Urinary bladder (tissue), 4 donors: ENCODE results near the gene PLSCR4. TPM values are rescaled to one million over a fixed set of nuclear protein-coding genes. Genes with fewer than 3 reads are reported as not detected.
A peak's percentile ranks its signal among the peaks of the same experiment; 100 is the strongest.
"Not testable (repeated sequence)": the region's sequence is repeated elsewhere in the genome, so short reads cannot be mapped to it uniquely, and the experiment has no call there.

Experiments
- DNase-seq: peaks from one replicate; pipeline ENCODE4 v3.0.0-alpha.2; 2015; ENCODE audit errors: extremely low spot score
- H3K27ac ChIP-seq: one replicate; pipeline ENCODE4 v1.5.1; 2013; ENCODE audit warnings: low read depth, mild to moderate bottlenecking, moderate library complexity
- H3K36me3 ChIP-seq: one replicate; pipeline ENCODE4 v1.6.1; 2013; ENCODE audit warnings: mild to moderate bottlenecking, moderate library complexity; ENCODE audit not compliant: insufficient read depth
- H3K4me1 ChIP-seq: one replicate; pipeline ENCODE4 v1.6.1; 2013; ENCODE audit warnings: mild to moderate bottlenecking, moderate library complexity; ENCODE audit not compliant: insufficient read depth
- H3K4me3 ChIP-seq: one replicate; pipeline ENCODE4 v1.5.1; 2013; ENCODE audit warnings: low read depth, low read length
- WGBS: extraction: QIAGEN DNeasy Blood & Tissue Kit; methylation state at CpG from one replicate; pipeline ENCODE4 v1.1.7; 2013; 5-methylcytosine and 5-hydroxymethylcytosine counted together
- polyA plus RNA-seq: library from polyadenylated mRNA; stranded (reverse); fragments of 200-250 nt; gene quantifications from one replicate; pipeline ENCODE4 v1.2.3, GENCODE V29; 2013
- total RNA-seq: library from RNA; depleted of rRNA; stranded (reverse); fragments of >200 nt; gene quantifications from one replicate; pipeline ENCODE4 v1.2.3, GENCODE V29; 2014
- donor health status: healthy with polysubstance abuse.
- donor health status: healthy.

The PLSCR4 gene
- total and polyA plus RNA-seq, 2 donors, result 45.2 to 94.3 TPM

DNA sequence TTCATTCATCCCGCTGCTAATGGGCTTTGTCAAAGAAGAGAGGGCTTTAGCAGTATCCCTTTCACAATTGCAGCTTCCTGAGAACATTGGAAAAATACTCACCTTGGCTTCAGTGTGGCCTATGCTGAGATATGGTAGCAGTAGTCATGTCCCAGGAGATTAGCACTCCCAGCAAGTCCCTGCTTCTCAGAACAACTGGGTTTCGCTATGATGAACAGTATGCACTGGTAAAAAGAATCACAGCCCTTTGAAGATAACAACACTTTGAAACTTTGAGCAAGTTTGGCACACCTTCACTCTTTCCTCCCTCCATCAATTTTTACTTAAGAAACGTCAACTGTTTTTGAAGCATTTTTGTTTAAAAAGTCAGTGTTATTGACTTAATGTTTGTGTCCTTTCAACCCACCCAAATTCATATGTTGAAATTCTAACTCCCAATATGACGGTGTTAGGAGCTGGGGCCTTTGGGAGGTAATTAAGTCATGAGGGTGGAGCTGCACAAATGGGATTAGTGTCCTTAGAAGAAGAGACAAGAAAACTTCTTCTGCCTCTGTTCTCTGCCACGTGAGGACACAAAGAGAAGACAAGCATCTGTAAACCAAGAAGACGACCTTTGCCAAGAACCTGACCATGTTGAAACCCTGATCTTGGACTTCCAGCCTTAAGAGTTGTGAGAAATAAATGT, 17.8 kb upstream of the PLSCR4 start:
- Histone ChIP-seq H3K36me3 (no peaks in the 10 kb centered on the region), H3K27ac (no peak overlapping the region), H3K4me3 (no peak overlapping the region), H3K4me1 (no peaks in the 10 kb centered on the region)
- no peak for DNase-seq
- WGBS, result 92% methylated on average over 6 of the region's 6 CpGs

DNA sequence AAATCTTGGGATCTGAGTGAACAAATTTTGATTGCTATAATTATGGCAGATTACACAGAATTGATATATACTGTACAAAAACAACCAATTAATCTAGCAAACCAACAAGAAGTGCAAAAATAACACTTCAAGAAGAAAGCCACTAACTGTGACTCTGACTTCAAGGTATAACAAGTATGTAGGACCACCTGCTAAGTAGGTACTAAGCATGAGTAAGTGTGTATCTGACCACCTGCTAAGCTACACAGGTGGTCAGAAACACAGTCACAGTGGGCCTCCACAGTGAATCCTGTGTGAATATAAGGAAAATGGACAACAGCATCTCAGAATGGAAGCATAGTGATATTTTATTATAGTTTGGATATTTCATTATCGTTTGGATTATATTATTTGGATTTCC, 14.8 kb upstream of the PLSCR4 start:
- Histone ChIP-seq H3K27ac (no peak overlapping the region), H3K36me3 (no peaks in the 10 kb centered on the region), H3K4me3 (no peak overlapping the region), H3K4me1 (no peaks in the 10 kb centered on the region)
- WGBS, result 69% methylated on average over 1 of the region's 1 CpG
- no peak for DNase-seq

DNA sequence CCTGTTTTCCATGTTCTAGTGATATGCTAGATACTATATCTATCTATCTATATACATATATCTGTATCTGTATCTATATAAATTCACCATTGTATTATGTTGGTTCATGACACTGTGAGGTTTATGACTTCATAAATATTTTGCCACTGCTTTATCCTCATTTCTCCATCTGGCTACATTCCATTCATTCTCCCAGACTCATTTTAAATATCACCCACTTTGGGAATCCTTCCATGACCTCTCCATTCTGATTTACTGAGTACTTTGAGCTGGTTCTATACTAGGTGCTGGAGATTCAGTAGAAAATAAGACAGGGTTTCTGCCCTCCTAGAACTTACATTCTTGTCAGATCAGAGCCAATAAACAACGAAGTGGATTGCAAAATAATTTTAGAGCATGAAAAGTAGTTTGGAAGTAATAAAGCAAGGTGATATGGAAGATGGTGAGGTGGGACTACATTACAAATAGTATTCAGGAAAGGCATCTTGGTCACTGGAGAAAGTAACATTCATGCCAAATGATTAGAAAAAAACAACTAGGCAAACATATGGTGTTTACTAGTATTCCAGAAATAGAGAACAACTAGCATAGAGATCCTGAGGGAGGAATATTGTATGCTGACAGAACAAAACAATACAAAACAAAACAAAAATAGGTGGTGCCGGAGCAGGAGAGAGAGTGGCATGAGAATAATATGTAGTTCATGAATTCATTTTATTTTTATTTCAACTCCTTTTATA, 11.6 kb upstream of the PLSCR4 start:
- 81% methylated on average over 2 of the region's 2 CpGs for WGBS
- Histone ChIP-seq H3K36me3 (no peaks in the 10 kb centered on the region), H3K4me1 (no peaks in the 10 kb centered on the region), H3K27ac (no peak overlapping the region), H3K4me3 (no peak overlapping the region)
- no peak for DNase-seq

DNA sequence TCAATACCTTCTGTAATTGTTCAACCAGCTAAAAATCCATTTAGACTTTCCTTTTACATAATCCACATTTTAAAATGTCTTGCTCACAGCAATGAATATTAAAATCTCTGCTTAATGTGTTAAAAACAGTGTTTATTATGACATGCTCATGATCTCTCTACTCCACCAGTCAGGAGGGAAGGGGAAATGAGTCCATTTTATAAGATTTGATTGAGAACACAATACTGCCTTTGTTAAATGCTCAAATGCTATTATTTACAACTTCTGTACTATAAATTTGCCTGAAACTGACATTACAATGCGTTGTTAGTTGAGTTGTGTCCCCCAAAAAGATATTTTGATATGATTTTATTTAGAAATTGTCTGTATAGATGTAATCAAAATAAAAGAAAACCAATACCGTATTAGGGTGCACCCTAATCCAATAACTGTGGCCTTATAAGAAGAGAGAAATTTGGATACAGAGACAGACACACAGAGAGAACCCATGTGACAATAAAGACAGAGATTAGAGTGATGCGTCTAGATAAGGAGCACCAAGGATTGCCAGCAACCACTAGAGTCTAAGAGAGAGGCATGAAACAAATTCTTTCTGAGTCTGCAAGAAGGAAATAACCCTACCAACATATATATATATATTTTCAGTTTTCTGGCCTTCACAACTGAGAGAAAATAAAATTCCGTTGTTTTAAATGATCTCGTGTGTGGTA, 9.1 kb upstream of the PLSCR4 start:
- Histone ChIP-seq H3K4me3 (no peak overlapping the region), H3K36me3 (no peaks in the 10 kb centered on the region), H3K27ac (no peak overlapping the region), H3K4me1 (no peaks in the 10 kb centered on the region)
- DNase-seq, result no peak
- 84% methylated on average over 5 of the region's 5 CpGs for WGBS

DNA sequence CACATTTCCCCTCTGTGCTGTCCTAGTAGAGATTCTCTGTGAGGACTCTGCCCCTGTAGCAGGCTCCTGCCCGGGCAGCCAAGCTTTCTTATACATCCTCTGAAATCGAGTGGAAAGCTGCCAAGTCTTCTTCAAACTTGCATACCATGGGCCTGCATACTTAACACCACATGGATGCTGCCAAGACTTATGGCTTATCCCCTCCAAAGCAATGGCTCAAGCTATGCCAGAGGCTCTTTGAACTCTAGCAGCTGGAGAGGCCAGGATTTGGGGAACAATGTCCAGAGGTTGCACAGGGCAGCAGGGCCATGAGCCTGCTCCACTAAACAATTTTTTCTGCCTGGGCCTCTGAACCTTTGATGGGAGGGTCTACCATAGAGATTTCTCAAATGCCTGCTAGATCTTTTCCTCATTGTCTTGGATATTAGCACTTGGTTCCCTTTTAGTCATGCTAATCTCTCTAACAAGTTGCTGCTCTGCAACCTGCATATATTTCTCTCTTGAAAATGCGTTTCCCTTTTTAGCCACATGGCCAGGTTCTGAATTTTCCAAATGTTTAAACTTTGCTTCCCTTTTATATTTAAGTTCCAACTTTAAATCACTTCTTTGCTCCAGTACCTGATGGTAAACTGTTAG, 6.1 kb upstream of the PLSCR4 start:
- Histone ChIP-seq H3K4me3 (no peak overlapping the region), H3K27ac (no peak overlapping the region), H3K36me3 (no peaks in the 10 kb centered on the region), H3K4me1 (no peaks in the 10 kb centered on the region)
- whole genome bisulfite sequencing, result 58% methylated on average over 3 of the region's 3 CpGs
- no peak for DNase-seq

DNA sequence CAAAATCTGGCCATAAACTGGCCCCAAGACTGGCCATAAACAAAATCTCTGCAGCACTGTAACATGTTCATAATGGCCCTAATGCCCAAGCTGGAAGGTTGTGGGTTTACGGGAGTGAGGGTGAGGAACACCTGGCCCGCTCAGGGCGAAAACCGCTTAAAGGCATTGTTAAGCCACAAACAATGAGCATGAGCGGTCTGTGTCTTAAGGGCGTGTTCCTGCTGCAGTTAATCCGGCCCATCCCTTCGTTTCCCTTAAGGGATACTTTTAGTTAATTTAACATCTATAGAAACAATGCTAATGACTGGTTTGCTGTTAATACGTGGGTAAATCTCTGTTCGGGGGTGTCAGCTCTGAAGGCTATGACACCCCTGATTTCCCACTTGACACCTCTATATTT, 1.5 kb upstream of the PLSCR4 start:
- not testable (repeated sequence) for H3K27ac ChIP-seq, H3K4me3 ChIP-seq, H3K36me3 ChIP-seq, DNase-seq, H3K4me1 ChIP-seq
- WGBS, result 86% methylated on average over 10 of the region's 10 CpGs

DNA sequence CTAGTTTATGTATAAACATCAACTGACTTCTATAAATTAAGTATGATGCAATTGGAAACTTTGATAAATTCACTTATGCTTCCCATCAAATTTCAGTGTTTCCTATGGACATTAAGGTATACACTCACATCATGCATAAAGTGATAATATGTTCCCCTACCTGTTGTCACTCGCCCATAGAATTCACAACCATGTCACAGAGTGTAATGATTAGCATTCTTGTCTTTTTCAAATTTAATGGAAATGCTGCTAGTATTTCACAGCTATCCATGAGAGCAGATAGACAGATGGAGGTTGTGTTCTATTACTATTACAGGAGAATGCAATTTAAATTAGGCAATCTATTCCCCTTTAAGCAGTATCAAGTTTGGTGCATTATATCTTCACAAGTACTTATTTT, 984 bp downstream of the PLSCR4 start:
- Histone ChIP-seq H3K36me3 (no peaks in the 10 kb centered on the region), H3K4me3 (peak overlapping the region; percentile 82), H3K4me1 (no peaks in the 10 kb centered on the region), H3K27ac (no peak overlapping the region)
- no peak for DNase-seq
- WGBS, result 61% methylated on average over 1 of the region's 1 CpG

DNA sequence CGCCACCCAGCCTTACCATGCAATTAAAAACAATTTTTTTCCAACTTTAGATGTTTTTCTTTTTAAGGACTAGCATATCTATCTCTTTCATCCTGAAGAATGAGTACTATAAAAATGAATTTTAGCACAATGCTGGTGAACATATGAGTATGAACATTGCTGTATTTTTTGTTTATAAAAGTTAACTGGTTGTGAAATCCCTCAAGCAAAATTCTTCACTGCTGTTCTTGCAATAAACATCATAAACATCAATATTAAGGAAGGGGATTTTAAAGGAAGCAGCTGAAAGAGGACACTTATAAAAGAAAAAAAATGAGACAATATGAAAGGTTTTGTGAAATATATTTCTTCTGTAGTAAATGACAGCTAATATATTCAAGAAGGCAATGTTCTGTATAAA, 3.0 kb downstream of the PLSCR4 start:
- DNase-seq, result no peak
- no peaks in the 10 kb centered on the region for H3K4me1 ChIP-seq
- no peaks in the 10 kb centered on the region for H3K36me3 ChIP-seq
- H3K27ac ChIP-seq, result no peak overlapping the region
- H3K4me3 ChIP-seq, result no peak overlapping the region
- WGBS, result 89% methylated on average over 1 of the region's 1 CpG

DNA sequence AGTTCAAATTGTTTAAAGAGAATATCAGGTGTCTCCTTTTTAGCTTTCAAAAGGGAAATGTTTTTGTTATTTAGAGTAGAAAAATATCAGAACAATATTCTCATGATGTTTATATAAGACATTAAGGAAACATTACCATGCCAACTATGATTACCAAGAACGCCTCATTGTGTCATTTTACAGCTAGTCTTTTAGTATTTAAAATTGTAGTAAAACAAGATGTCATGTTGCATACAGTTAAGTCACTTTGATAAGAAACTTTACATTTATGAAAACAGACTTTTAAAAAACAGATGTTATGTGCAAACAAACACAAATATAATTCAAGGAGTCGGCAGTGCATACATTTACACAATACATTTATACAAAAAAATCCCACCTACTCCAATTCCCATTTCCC, 4.4 kb downstream of the PLSCR4 start:
- Histone ChIP-seq H3K4me3 (no peak overlapping the region), H3K36me3 (no peaks in the 10 kb centered on the region), H3K27ac (no peak overlapping the region), H3K4me1 (no peaks in the 10 kb centered on the region)
- DNase-seq, result no peak
- WGBS, result 51% methylated on average over 2 of the region's 2 CpGs

DNA sequence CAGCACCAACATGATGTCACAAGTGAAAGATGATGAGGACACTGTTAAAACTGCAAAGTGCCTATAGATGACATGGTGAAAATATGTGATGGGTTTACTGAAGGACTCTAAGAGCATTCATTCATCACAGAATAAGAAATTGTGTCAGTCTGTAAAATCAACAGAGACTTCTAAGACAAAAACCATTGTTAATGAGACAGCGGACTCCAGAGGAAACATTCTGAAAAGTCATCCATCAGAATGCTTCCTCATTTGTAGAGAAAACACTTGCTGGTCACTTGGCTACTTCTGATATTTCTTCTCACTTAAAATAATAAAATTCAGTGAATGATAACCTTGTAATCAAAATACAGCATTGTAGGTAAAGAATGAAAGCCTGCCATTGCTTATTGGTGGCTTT, 7.3 kb downstream of the PLSCR4 start:
- no peak for DNase-seq
- 86% methylated on average over 1 of the region's 1 CpG for WGBS
- Histone ChIP-seq H3K27ac (no peak overlapping the region), H3K4me3 (no peak overlapping the region), H3K4me1 (no peaks in the 10 kb centered on the region), H3K36me3 (no peaks in the 10 kb centered on the region)

DNA sequence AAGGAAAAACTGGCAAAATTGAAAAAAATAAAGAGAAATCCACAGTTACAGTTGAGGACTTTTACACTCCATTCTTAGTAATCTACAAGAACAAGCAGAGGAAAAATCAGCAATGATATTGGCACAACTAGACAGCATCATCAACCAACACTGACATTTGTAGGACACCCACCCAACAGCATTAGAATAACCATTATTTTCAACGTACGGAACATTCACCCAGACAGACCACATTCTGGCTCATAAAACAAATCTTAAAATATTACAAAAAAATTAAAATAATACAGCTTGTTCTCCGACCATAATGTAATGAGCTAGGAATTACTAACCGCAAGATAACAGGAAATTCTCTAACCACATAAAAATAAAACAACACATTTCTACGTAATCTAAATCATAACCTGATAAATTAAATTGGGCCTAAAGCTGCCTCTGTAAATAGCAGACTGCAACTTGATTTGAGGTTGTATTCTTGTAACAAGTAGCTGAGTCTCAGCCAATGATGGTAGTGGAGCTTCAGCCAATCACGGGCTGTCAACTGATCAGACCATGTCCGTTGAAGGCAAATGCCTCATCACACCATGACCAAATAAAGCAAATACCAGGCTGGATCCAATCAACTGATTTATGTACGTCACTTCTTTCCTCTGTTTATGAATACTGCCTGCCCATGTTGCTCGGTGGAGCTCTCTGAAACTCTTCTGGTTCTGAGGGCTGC, 9.2 kb downstream of the PLSCR4 start:
- WGBS, result 83% methylated on average over 9 of the region's 9 CpGs
- Histone ChIP-seq H3K36me3 (no peaks in the 10 kb centered on the region), H3K4me1 (no peaks in the 10 kb centered on the region), H3K4me3 (no peak overlapping the region), H3K27ac (no peak overlapping the region)
- DNase-seq, result no peak

DNA sequence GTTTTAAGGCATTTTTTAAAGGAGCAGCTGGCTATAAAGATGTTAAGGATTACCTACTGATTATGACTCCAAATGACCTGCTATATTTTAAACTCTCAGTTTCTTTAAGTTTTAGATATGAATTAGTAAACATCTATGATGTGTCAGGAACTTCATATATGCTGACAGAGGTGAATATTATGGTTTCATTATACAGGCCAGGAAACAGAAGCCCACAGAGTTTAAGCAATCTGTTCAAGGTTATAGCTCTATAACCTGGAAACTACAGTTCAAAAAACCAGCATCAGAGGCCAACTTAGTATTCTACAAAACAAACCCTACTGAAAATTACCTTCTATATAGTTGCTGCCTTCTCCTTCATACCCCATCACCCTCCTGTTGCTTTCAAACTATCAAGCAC, 17.4 kb downstream of the PLSCR4 start:
- no peak overlapping the region for H3K27ac ChIP-seq
- no peak for DNase-seq
- no peaks in the 10 kb centered on the region for H3K4me1 ChIP-seq
- no peaks in the 10 kb centered on the region for H3K36me3 ChIP-seq
- no peak overlapping the region for H3K4me3 ChIP-seq

DNA sequence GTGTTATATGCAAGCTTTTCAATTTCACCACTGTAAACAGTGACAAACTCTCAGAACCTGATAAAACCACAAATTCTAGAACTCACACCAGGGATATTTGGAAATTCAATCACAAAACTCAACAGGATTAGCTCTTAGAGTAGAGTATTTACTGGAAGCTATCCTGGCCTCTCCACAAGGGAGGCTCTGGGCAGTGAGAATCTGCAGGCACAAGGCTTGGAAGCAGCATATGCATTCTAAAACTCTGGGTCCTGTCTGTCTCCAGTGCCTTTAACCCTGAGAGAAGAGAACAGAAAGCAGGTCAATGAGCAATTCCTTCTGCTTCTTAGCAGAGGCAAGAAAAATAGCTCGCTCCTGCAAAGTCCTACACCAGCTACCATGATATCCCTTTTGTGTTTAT, 23.4 kb downstream of the PLSCR4 start:
- no peak for DNase-seq
- H3K27ac ChIP-seq, result no peak overlapping the region
- no peaks in the 10 kb centered on the region for H3K4me1 ChIP-seq
- H3K36me3 ChIP-seq, result no peaks in the 10 kb centered on the region
- H3K4me3 ChIP-seq, result no peak overlapping the region
- 48% methylated on average over 1 of the region's 1 CpG for WGBS
